B cell (primary cell): ENCODE measurements around the gene KIR2DL3.

Source experiments
- EZH2 ChIP-seq: IDR thresholded peaks from 2 replicates; pipeline ENCODE4 v1.6.1; 2012; ENCODE audit warnings: borderline replicate concordance, low read depth, mild to moderate bottlenecking, moderate library complexity, low read length; ENCODE audit not compliant: insufficient read depth, poor library complexity, severe bottlenecking
- TF ChIP-seq, protein P1 (sequence below): fragments of 200-600 bp; IDR thresholded peaks from one replicate; pipeline ENCODE4 v1.8.0; 2022; ENCODE audit warnings: antibody characterized with exemption, mild to moderate bottlenecking

DNA sequence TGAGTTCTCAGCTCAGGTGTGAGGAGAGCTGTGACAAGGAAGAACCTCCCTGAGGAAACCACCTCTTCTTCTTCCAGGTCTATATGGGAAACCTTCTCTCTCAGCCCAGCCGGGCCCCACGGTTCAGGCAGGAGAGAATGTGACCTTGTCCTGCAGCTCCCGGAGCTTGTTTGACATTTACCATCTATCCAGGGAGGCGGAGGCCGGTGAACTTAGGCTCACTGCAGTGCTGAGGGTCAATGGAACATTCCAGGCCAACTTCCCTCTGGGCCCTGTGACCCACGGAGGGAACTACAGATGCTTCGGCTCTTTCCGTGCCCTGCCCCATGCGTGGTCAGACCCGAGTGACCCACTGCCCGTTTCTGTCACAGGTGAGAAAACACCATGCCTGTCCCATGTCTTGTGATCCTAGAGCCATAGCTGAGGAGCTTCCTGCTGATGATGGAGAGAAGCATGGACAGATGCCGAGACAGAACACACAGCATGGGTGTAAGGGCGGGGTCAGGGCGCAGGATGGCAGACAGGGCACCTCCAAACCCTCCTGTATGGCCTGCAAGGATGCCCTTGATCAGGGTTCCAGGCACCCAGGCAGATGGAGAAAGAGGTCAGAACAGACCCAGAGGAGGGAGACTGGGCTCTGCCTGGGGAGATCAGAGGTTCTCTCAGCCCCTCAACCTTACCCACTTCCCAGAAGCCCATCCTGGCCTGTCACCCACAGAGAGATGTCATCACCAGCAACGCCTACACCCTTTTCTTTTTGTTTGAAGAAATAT is 8.7 kb upstream of the KIR2DL3 start:
- TF ChIP-seq, protein P1, sequence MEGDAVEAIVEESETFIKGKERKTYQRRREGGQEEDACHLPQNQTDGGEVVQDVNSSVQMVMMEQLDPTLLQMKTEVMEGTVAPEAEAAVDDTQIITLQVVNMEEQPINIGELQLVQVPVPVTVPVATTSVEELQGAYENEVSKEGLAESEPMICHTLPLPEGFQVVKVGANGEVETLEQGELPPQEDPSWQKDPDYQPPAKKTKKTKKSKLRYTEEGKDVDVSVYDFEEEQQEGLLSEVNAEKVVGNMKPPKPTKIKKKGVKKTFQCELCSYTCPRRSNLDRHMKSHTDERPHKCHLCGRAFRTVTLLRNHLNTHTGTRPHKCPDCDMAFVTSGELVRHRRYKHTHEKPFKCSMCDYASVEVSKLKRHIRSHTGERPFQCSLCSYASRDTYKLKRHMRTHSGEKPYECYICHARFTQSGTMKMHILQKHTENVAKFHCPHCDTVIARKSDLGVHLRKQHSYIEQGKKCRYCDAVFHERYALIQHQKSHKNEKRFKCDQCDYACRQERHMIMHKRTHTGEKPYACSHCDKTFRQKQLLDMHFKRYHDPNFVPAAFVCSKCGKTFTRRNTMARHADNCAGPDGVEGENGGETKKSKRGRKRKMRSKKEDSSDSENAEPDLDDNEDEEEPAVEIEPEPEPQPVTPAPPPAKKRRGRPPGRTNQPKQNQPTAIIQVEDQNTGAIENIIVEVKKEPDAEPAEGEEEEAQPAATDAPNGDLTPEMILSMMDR: no peak
- TF ChIP-seq EZH2: no peak
